Daoy (cell line): ENCODE data around the gene SSBP4. TPM values are rescaled to one million over a fixed set of nuclear protein-coding genes. Genes with fewer than 3 reads are reported as not detected.

Experiments
- DNase-seq: peaks from one replicate; pipeline ENCODE4 v3.0.0-alpha.2; 2015; ENCODE audit warnings: low read depth
- total RNA-seq: library from RNA; depleted of rRNA; stranded (reverse); fragments of >200 nt; shearing (Covaris generic); gene quantifications from 2 replicates; pipeline ENCODE4 v1.2.3, GENCODE V29; 2014

Gene SSBP4
- total RNA-seq, 1 experiment from 2014 or later, result 73.6 TPM

- no peak for DNase-seq
Observed at GRCh38 chr19:18420930-18421329, 1.7 kb downstream of the SSBP4 start.

GRCh38 chr19:18421371-18421959 lies 2.3 kb downstream of the SSBP4 start:
- no peak for DNase-seq

GRCh38 chr19:18422530-18423191 lies 3.5 kb downstream of the SSBP4 start:
- no peak for DNase-seq

- DNase-seq, result no peak
Observed at GRCh38 chr19:18423258-18424020, 4.2 kb downstream of the SSBP4 start.

- DNase-seq, result no peak
Observed at GRCh38 chr19:18424122-18424889, 5.1 kb downstream of the SSBP4 start.

DNA sequence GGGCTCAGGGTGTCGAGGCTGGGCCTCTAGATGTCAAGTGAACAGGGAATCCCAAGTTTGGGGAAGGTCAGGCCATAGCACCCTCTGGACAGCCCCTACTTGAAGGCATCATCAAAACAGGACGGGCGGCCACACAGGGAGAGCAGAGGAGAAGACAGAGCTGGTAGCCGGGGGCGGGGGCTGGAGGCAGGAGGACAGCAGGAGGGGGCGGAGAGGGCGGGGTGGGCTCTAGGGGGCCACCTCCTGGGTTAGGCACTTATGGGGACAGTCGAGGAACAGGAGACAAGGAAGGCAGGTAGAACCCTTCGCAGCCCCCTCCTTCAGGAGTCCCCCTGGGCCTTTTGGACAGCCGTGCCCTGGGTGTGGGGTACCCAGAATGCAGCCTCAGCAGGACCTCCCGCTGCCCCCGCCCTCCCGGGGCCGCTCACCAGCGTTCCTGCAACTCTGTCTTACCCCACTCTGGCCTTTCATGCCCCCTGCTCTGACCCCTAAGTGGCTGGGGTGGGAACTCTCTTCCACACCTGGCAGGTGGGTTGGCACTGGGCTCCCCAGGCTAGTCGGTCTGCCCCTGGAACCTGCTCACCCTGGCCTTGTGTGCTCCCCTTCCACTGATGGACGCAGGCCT lies 5.8 kb downstream of the SSBP4 start:
- no peak for DNase-seq

GRCh38 chr19:18425515-18426415 lies 6.6 kb downstream of the SSBP4 start:
- DNase-seq, result peak; percentile 77

- no peak for DNase-seq
Observed at GRCh38 chr19:18426416-18426767, 7.2 kb downstream of the SSBP4 start.

GRCh38 chr19:18427080-18427742 lies 8.0 kb downstream of the SSBP4 start:
- no peak for DNase-seq

DNA sequence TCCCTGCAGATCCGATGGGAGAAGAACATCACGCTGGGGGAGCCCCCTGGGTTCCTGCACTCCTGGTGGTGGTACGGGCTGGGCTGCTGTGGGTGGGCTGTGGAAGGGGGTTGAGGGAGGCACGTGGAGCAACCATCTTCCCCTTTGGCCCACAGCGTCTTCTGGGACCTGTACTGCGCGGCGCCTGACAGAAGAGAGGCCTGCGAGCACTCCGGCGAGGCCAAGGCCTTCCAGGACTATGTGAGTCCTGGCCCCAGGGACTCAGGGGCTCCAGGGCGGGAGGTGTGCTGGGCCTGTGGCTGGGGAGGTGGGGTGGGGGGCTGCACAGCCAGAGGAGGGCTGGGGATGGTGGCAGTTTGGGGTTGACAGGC lies 8.5 kb downstream of the SSBP4 start:
- DNase-seq, result no peak

DNA sequence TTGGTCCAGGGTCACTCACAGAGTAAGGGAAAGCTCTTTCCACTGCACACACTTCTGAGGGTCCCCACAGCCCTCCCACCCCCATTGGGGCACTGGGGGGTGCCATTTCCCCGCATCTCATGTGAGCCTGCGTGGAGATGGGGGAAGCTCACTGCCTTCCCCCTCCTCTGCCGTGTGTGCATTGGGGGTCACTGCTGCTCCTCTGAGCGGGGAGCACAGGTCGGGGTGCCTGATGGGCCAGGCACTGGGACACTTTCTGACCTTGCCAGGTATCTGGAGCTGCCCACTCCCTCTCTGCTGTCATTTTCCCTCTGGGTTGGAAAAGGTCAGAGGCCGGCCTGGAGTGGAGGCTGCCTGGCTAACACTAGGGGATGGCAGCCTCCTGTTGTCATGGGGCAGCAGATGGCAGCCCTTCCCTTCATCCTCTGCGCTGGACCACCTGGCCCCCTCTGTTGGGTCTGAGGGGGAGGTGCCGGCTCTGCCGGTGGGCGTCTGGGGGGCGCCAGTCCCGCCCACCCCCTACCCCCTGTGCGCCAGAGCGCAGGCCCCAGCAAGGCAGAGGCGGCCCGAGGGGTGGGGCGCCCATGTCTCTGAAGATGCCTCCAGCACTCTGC lies 9.1 kb downstream of the SSBP4 start:
- DNase-seq, result no peak

- peak; percentile 95 for DNase-seq
Observed at GRCh38 chr19:18428787-18429674, 9.8 kb downstream of the SSBP4 start.

- DNase-seq, result no peak
Observed at GRCh38 chr19:18429717-18430416, 10.7 kb downstream of the SSBP4 start.

GRCh38 chr19:18430417-18431144 lies 11.4 kb downstream of the SSBP4 start:
- no peak for DNase-seq

- DNase-seq, result no peak
Observed at GRCh38 chr19:18431351-18432197, 12.4 kb downstream of the SSBP4 start.

DNA sequence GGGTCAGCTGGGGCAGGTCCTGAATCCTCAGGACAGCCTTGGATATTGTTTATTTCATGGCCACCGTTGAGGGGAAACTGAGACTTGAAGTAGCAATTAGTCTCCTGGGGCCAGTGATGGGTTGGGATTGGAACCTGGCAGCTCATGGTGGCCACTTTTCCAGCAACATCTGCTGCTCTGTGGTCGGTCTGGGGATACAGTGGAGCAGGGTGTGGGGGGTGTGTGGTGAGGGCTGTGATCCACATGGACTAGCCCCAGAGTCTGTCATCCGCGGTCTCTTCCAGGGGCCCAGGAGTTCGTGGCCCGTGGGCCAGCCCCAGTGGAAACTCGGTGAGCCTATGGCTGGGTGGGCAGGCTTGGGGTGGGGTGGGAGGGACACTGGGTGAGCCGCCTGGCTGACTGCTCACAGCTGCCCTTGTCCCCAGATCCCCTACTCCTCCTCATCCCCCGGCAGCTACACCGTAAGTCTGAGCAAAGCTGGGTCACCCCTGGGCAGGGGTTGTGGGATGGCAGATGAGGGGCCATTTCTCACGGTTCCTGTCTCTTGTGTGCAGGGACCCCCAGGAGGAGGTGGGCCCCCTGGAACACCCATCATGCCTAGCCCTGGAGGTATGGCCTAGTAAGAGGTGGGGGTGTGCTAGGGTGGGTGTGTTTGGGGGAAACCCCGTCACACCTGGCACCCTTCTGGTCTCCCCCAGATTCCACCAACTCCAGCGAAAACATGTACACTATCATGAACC lies 13.2 kb downstream of the SSBP4 start:
- no peak for DNase-seq
